GM20431 (cell line): Measurements from ENCODE around the gene IGFBP4.

Source experiments
- in situ Hi-C: fragments of 300-500 bp; cut with MseI, MboI; formaldehyde crosslinking; loops from one replicate; pipeline ENCODE4 v1.15.0; 2020; ENCODE audit warnings: low sequenced_read_pairs; ENCODE audit not compliant: unreplicated experiment

The IGFBP4 gene

DNA sequence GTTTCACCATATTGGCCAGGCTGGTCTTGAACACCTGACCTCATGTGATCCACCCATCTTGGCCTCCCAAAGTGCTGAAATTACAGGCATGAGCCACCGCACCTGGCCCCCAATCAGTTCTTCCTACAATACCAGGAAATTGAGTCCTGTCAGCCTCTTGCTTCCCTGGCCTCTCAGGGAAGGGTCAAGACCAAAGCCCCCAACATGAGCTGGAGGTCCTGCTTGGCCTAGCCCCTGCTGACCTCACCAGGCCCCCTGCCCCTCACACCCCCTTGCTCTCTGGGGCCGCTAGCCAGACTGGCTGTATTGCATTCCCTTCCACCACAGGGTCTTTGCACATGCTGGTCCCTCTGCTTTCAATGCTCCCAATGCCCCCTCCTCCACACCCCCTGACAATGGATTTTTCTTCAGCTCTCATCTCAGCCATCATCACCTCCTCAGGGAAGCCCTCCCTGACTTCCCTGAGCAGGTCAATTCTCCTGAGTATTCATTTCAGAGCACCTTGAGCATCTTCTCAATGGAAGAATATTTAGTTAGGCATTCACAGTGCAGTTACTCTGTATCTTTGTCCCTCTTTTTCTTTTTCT is 24.1 kb downstream of the IGFBP4 start:
- in situ Hi-C loops, result no loop called here

DNA sequence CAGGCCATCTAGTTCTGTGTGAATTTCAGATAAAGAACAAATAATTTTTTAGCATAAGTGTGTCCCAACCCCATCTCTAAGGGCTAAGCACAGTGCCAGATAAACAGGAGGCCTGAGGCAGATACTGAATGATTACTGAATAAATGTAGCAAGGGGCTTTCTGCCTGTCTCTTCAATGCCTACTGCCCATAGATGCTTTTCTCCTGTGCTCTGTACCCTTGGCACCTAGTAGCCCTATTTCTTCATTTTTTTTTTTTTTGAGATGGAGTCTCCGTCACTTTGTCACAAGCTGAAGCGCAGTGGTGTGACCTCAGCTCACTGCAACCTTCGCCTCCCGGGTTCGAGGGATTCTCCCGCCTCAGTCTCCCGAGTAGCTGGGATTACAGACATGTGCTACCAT is 25.3 kb downstream of the IGFBP4 start:
- in situ Hi-C loops, result no loop called here

DNA sequence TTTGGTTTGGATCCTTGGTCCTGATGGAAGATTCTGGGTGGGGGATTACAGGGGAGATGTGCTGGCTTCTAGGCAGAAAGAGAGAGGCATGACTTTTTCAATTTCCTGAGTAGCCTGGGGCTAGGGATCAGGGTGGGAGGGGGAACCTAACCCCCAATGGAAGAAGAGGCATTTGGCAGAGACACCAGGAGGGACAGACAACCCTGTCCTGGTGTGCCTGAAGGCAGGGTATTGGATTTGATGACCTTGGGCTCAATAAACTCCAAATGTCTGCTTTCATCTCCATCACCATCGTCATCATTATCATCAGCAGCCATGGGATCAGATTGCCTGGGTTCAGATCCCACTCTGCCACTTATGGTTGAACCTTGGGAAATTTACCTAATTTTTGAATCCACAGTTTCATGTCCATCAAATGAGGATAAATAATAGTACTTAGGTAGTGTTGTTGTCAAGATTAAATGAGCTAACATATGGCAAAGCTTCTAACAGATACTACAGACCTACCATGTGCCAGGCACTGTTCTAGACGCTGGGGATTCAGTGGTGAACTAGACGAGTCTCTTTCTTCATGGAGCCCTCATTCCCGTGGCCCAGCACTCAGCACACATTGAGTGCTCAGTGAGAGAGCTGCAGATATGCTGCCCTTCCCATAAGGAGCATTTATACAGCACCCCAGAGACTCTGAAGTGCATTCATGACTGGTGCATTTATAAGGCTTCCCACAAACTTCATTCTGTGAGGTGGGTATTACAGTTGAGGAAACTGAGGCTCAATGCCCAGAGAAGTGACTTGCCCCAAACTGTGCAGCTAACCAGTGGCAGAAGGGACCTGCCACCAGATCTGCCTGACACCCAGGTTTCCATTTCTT is 26.8 kb downstream of the IGFBP4 start:
- in situ Hi-C loops, result no loop called here

DNA sequence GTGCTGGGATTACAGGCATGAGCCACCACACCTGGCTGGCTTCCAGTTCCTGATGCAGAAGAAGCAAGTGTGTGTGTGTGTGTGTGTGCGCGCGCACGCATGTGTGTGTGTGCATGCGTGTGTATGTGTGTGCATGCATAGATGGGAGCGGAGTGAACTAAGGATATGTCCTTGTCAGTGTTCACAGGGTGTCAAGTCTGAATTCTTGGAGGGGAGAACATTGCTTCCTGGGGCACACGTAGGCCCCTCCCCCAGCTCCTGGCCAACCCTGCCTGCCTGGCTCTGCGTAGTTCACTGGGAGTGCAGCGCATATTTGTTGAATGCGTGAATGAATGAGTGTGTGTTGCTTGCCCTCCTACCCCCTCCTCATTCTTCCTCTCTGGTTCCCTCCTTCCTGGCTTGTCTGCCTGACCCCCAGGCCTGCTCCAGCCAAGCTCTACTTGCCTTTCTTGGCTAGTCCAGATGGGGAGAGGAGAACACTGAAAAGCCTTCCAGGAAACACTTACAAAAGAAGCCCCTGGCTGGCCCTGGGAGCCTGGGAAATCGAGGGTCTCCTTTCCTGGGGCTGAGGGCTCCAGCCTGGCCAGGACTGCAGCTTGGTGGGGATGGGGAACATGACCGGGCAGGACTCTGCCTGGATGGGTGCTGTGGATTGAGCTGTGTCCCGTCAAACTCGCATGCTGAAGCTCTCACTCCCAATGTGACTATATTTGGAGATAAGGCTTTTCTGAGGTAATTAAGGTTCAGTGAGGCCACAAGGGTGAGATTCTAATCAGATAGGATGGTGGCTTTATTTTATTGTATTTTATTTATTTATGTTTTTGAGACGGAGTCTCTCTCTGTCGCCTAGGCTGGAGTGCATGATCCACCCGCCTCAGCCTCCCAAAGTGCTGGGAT is 27.9 kb downstream of the IGFBP4 start:
- in situ Hi-C loops, result no loop called here

DNA sequence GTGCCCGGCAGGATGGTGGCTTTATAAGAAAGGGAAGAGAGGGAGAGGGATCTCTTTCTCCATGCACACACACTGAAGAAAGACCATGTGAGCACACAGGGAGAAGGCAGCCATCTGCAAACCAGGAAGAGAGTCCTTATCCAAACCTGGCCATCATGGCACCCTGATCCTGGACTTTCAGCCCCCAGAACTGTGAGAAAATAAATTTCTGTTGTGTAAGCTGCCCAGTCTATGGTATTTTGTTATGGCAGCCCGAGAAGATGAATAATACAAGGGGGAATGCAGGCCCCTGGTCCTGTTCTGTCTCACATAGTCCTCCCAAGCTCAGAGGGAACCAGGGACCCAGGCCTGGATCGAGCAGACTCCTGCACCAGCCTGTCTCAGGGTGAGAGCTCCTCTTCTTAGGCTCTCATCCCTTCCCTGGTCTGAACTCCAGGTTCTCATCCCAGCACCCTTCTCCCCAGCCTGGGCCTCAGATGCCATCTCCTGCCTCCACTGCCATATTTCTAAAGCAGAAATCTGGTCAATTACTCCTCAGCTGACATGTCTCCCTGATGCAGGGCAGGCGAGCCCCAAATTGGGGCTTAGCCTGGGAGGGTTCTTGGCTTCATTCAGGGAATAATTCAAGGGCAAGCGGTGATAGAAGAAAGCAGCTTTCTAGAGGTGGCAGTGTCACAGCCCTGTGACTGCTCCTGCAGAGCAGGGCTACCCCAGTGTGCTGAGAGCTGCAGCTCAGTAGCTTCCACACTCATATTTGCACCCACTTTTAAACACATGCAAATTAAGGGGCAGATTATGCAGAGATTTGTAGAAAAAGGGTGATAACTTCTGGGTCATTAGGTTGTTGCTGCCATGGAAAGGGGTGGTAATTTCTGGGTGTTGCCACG is 28.8 kb downstream of the IGFBP4 start:
- in situ Hi-C loops, result no loop called here

DNA sequence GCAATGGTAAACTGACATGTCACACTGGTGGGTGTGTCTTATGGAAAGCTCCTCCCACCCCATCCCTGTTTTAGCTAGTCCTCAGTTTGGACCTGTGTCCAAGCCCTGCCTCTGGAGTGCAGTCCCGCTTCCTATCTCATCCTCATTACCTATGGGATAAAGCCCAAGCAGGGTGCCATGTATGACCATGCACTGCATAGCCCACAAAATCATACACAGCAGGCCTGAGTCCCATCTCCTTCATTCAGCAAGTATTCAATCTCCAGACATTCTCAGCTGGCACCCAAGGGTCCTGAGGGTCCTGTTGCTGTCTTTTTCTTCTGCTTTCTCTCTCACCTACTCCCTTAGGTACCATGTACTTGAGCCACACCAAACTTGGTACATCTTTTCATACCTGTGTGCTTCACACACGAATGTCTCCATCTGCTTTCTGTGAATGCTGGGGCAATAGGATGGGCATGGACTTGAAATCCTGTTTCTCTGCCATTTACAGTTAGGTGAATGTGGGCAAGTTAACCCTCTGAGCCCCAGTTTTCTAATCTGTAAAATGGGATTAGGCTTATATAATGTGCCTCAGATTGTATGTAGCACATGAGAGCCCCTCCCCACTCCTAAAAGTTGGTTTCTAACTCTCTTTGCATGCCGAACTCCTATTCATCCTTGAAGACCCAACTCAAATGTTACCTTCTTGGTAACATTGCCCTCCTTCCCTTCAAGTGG is 29.6 kb downstream of the IGFBP4 start:
- in situ Hi-C loops, result no loop called here

DNA sequence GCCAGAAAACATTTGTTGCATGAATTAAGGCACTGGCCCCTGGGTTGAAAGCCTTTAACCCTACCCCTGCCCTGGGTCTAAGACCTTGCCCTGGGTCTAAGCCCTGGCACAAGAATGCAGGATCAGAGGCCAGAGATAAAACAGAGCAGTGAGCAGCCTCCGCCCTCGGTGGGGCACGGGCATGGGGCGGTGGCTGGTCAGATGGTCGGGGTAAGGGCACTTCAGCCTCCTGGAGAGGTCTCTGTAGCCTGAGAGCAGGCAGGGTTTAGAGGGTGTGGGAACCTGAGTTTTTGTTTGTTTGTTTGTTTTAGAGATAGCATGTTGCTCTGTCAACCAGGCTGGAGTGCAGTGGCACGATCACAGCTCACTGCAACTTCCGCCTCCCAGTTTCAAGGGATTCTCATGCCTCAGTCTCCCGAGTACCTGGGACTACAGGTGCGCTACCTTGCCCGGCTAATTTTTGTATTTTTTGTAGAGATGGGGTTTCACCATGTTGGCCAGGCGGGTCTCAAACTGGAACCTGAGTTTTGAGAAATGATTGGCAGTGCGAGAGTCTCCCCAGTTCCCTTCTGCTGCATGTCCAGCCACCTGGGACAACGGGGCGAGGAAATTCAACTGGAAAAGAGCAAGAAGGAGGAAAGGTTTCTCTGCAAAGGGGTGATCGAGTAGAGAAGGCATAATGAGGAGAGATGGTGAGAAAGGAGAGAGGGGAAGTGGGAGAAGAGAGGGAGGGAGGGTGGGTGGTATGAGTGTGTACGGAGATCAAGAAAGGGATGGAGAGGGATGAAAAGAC is 30.5 kb downstream of the IGFBP4 start:
- in situ Hi-C loops, result no loop called here

DNA sequence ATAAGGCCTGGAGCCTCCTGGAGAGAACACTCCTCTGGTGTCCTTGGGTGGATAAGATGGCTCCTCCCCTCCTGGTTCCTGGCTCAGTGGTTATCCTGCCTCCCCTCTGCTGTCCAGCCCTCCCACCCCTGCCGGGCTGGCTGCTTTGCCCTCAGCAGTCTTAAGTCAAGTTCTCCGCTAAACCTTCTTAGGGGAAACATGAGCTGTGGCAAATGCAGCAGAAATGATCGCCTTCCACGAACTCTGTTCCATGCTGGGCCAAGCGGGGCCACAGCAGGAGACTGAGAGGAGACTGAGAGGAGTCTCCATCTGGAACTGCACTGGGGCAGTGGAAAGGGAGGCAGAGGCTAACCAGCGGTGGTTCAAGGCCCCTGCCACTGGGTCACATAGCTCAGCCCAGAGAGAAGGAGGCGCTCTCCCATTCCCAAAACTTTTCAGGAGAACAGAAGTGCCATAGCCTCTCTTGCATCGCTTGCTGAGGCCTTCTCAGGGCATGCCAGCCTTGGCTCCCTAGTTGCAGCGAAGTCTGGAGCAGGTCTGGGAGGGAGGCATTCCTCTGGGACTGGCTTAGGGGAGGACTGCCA is 31.3 kb downstream of the IGFBP4 start:
- in situ Hi-C loops, result no loop called here

DNA sequence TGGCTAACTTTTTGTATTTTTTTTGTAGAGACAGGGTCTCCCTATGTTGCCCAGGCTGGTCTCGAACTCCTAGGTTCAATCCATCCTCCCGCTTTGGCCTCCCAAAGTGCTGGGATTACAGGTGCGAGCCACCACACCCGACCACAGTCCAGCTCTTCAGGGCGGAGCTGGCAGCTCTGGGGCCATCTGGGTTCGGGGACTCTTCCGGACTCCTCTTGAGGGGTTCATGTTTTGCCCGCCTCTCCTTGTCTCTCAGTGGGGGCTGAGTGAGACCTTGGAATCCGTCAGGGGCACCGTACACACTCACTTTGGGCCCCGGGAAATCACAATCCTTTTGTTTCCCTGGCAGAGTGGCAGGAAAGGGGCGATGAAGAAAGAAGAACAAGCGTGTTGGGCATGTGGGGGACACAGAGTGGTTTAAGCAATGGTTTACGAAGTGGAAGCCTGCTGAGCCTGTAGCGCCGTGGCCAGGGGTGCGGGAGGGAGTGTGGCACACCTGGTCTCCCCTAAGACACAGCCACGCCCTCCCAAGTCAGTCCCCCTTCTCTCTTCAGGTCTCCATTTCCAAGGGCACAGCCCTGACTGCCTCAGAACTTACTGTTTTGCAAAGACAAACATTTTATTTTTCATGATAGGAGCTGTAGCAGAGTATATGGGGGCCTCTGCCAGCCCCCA is 32.1 kb downstream of the IGFBP4 start:
- in situ Hi-C loops, result no loop called here

DNA sequence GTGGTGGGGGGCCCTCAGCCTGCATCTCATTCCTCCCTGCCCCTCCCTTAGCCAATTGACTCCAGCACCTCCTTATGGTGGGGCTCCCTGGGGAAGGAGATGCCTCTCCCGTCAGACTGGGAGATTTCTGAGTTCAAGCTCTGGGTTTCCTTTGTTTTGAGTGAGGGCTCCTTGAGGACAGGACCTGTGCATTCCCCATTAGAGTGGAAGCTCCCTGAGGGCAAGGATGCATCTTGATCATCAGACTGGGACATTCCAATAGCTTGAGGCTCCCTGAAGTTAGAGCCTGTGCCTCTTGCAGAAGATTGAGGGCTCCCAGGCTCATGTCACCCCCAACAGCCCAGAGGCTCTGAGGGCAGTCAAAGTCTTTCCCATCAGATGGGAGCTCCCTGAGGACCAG is 34.5 kb downstream of the IGFBP4 start:
- in situ Hi-C loops, result no loop called here

DNA sequence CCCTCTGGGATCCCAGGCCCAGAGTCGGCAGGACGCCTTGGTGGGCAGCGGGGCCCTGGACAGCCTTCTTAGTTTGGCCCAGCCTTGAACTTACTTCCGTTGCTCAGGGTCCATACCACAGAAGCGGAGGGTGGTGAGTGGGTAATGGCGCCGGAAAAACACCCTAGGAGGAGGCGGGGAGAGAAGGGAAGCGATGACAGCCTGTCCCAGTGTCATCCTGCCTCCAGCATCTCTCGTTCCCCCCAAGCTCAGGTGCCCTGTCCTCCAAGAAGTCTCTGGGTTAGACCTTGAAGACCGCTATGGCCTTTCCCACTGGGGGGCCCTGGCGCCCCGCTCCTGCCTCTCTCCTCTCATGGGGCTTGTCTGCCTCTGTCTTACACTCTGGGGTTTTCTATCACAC is 35.2 kb downstream of the IGFBP4 start:
- in situ Hi-C loops, result no loop called here

DNA sequence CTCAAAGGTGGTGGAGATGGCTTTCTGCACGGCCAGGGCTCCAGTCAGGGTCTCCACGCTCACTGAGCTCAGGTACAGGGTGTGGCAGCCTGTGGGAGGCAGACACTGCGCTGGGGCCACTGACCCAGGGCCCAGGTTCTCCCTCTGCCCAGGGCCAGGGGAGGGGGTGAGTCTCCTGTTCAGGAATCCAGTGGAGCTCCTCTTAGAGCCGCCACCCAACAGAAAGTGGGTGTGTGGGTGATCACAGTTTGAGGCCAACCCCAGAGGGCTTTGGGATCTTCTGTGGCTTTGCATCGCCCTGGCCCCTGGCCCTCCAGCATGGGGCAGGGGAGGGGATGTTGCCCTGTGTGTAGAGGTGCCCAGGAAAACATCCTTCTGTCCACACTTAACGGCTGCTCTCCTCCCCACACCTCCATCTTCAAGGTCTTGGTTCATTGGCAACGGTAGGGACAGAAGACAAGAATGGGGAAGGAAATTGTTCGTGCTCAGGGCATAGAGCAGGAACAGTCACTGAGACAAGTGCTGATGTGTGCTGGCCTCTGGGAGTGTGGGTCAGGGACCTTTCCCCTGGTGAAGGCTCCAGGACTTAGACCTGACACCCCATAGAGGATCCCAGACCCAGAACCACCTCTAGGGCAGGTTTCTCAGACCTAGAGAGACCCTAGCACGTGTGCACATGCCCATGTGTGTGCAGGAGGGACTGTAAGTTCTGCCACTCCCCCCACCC is 36.7 kb downstream of the IGFBP4 start:
- in situ Hi-C loops, result no loop called here

DNA sequence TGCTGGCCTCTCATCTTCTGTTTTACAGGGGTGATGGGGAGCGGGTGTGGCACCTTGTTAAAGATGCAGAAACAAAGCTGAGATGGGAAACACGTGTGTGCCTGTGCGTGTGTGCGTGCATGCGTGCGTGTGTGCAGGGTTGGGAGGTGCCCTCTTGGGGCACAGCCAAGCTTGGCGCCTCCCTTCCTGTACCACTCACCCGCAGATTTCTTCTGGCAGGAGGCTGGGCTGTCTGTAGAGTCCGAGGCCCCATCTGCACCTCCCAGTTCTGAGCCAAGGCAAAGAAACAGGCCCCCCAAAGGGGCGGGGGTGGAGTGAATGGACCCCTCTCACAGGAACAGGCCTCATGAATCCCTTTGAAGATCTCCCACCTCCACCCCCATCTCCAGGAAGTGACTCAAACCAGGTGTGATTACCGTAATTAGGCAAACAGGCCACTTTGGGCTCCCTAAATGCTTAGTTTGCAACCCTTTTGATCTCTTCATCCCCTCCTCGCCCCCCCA is 37.3 kb downstream of the IGFBP4 start:
- in situ Hi-C loops, result no loop called here

DNA sequence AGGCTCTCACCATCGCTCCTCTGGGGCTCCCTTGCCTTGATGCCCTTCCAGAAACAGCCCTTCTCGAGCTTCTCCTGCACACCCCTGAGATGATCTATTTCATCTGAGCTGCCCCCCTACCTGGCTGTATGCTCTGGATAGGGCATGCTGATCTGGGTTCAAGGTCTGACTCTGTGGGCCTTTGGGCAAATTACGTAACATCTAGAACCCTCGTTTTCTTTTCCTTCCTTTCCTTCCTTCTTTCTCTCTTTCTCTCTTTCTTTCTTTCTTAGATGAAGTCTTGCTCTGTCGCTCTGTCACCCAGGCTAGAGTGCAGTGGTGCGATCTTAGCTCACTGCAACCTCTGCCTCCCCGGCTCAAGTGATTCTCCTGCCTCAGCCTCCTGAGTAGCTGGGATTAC is 37.9 kb downstream of the IGFBP4 start:
- in situ Hi-C loops, result no loop called here

DNA sequence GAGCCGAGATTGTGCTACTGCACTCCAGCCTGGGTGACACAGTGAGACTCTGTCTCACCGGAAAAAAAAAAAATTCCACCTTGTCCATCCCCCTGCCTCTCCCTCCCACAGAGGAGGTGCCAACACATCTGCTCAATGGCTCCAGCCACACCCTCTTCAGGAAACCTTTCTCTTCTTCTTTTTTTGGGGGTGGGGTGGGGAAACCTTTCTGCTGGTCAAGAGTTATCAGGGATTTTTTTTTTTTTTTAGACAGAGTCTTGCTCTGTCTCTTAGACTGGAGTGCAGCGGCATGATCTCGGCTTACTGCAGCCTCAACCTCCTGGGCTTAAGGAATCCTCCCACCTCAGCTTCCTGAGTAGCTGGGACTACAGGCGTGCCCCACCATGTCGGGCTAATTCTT is 39.5 kb downstream of the IGFBP4 start:
- in situ Hi-C loops, result no loop called here

DNA sequence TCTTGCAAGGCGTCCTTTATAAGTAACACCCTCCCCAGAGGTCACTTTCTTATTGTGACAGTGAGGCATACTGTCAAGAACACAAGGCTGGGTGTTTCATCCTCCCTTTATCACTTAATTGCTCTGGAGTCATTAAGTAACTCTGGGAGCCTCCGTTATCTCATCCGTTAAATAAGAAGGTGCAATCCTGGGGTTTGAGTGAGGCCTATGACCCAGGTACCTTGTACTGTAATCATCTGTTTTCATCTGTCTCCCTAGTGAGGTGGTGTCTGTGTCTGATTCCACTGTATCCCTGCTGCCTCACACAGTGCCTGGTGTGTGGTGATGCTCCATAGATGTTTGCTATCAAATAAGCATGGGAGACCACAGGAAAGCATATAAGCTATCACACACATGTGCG is 40.4 kb downstream of the IGFBP4 start:
- in situ Hi-C loops, result no loop called here
